ENCODE measurements around the gene ONECUT3.

The ONECUT3 gene

GRCh38 chr19:1755467-1756171 lies 2.3 kb downstream of the ONECUT3 start:
- Histone ChIP-seq H3K4me1 (ENCODE audit: insufficient read depth, low read length, poor library complexity, severe bottlenecking) (no peaks in the 10 kb centered on the region), H3K9ac (ENCODE audit: low read depth, low read length, poor library complexity, severe bottlenecking) (no peak overlapping the region), H3K9me3 (ENCODE audit: insufficient read depth, low read depth, low read length) (no peaks in the 10 kb centered on the region), H3K27me3 (ENCODE audit: insufficient read depth, low read length, poor library complexity, severe bottlenecking) (no peaks in the 10 kb centered on the region), H3F3A (ENCODE audit: low read depth) (no peaks in the 10 kb centered on the region), H3K9me2 (replicated peaks; ENCODE audit: low read depth, low read length) (no peaks in the 10 kb centered on the region), H4K20me1 (ENCODE audit: insufficient read depth, low read length, poor library complexity, severe bottlenecking) (no peaks in the 10 kb centered on the region), H3K36me3 (ENCODE audit: insufficient read depth, low read length) (no peaks in the 10 kb centered on the region), H3K79me2 (ENCODE audit: insufficient read depth, low read length) (no peaks in the 10 kb centered on the region), H3K4me3 (ENCODE audit: low read length, poor library complexity, severe bottlenecking) (no peak overlapping the region), H2AFZ (ENCODE audit: low read length) (no peak overlapping the region), H3K4me2 (ENCODE audit: low read depth, low read length, poor library complexity, severe bottlenecking) (no peak overlapping the region)
- TF ChIP-seq CTCF (conservative IDR thresholded peaks at IDR 0.05; ENCODE audit: low read length) (no peak), EZH2phosphoT487 (IDR thresholded peaks at IDR 0.05; ENCODE audit: borderline replicate concordance) (no peak)

DNA sequence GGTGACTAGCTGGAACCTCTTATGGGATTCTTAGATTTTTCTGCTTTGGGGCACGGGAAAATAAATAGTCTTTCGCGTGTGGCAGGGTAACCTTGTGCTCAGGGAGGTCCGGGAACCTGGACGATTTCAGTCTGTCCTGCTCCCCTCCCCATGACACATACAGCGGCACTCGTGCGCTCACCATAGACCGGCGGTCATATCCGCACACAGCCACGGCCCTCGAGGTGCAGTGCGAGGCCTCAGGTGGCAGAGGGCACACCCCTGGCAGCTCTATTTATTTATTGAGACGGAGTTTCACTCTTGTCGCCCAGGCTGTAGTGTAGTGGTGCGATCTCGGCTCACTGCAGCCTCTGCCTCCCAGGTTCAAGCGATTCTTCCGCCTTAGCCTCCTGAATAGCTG lies 3.0 kb downstream of the ONECUT3 start:
- Histone ChIP-seq H4K20me1 (ENCODE audit: insufficient read depth, low read length, poor library complexity, severe bottlenecking) (no peaks in the 10 kb centered on the region), H3K4me1 (ENCODE audit: insufficient read depth, low read length, poor library complexity, severe bottlenecking) (no peaks in the 10 kb centered on the region), H3K9me2 (replicated peaks; ENCODE audit: low read depth, low read length) (no peaks in the 10 kb centered on the region), H3K4me3 (ENCODE audit: low read length, poor library complexity, severe bottlenecking) (no peak overlapping the region), H3K27me3 (ENCODE audit: insufficient read depth, low read length, poor library complexity, severe bottlenecking) (no peaks in the 10 kb centered on the region), H3K9me3 (ENCODE audit: insufficient read depth, low read depth, low read length) (no peaks in the 10 kb centered on the region), H3K9ac (ENCODE audit: low read depth, low read length, poor library complexity, severe bottlenecking) (no peak overlapping the region), H3K36me3 (ENCODE audit: insufficient read depth, low read length) (no peaks in the 10 kb centered on the region), H2AFZ (ENCODE audit: low read length) (no peak overlapping the region), H3K4me2 (ENCODE audit: low read depth, low read length, poor library complexity, severe bottlenecking) (no peak overlapping the region), H3F3A (ENCODE audit: low read depth) (no peaks in the 10 kb centered on the region), H3K79me2 (ENCODE audit: insufficient read depth, low read length) (no peaks in the 10 kb centered on the region)
- TF ChIP-seq EZH2phosphoT487 (IDR thresholded peaks at IDR 0.05; ENCODE audit: borderline replicate concordance), result no peak
- TF ChIP-seq CTCF (conservative IDR thresholded peaks at IDR 0.05; ENCODE audit: low read length), result no peak

DNA sequence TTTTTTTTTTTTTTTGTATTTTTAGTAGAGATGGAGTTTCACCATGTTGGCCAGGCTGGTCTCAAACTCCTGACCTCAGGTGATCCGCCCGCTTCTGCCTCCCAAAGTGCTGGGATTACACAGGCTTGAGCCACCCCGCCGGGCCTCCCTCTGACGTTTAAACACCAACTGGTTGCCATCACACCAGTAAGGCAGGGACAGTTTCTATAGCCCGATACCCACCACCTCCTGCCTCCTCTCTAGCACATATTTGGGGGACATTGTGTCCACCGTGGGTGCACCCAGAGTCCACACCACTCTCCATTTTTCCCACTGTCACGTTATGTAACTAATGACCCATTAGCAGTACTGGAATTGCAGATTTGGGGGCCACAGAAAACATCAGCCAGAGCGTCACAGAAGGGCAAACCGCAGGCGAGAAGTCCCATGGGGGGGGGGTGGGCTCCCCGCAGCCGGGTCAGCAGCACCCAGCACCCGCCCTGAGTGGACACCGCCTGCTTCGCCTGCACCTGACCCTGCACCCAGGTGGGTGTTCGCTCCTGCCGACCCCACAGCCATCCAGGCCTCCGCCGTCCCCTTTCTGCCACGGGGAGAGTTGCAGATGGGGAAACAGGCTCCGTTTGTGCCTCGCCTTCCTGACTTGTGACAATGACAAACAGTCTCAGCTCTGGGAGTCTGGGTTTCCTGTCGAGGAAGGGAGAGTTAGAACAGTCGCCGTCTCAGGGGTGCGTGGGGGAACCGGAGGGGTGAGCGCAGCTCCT lies 3.6 kb downstream of the ONECUT3 start:
- Histone ChIP-seq H3K27me3 (ENCODE audit: insufficient read depth, low read length, poor library complexity, severe bottlenecking) (no peaks in the 10 kb centered on the region), H3K4me1 (ENCODE audit: insufficient read depth, low read length, poor library complexity, severe bottlenecking) (no peaks in the 10 kb centered on the region), H3F3A (ENCODE audit: low read depth) (no peaks in the 10 kb centered on the region), H3K9me2 (replicated peaks; ENCODE audit: low read depth, low read length) (no peaks in the 10 kb centered on the region), H3K79me2 (ENCODE audit: insufficient read depth, low read length) (no peaks in the 10 kb centered on the region), H4K20me1 (ENCODE audit: insufficient read depth, low read length, poor library complexity, severe bottlenecking) (no peaks in the 10 kb centered on the region), H3K4me2 (ENCODE audit: low read depth, low read length, poor library complexity, severe bottlenecking) (no peak overlapping the region), H3K9me3 (ENCODE audit: insufficient read depth, low read depth, low read length) (no peaks in the 10 kb centered on the region), H3K4me3 (ENCODE audit: low read length, poor library complexity, severe bottlenecking) (no peak overlapping the region), H2AFZ (ENCODE audit: low read length) (no peak overlapping the region), H3K9ac (ENCODE audit: low read depth, low read length, poor library complexity, severe bottlenecking) (no peak overlapping the region), H3K36me3 (ENCODE audit: insufficient read depth, low read length) (no peaks in the 10 kb centered on the region)
- TF ChIP-seq EZH2phosphoT487 (IDR thresholded peaks at IDR 0.05; ENCODE audit: borderline replicate concordance) (no peak), CTCF (conservative IDR thresholded peaks at IDR 0.05; ENCODE audit: low read length) (no peak)

Data from Loucy (cell line).